OCI-M2 (cell line): ENCODE data around the gene EYA4.

ENCODE experiments used
- DNase-seq: peaks from one replicate; lab custom pipeline; 2025; ENCODE audit not compliant: unreplicated experiment; lab: John Stamatoyannopoulos, UW

EYA4 gene

DNA sequence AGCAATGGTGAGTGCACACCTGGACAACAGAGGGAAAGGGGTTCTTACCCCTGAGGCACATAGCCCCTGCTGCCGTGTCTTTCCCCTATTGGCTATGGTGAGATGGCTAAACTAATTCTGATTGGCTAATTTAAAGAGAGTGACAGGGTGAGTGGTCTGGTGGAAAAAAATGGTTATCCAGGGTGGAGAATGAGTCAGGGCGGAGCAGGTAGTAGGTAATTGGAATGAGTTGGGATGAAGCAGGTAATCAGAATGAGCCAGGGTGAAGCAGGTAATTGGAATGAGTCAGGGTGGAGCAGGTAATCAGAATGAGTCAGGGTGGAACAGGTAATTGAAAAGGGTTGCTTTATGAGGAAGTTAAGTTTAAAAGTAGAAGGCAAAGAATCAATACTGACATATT lies 200.3 kb downstream of the EYA4 start:
- DNase-seq = no peak

- no peak for DNase-seq
Observed at GRCh38 chr6:133446789-133447188, 205.6 kb downstream of the EYA4 start.

- no peak for DNase-seq
Observed at GRCh38 chr6:133447924-133448323, 206.8 kb downstream of the EYA4 start.

DNA sequence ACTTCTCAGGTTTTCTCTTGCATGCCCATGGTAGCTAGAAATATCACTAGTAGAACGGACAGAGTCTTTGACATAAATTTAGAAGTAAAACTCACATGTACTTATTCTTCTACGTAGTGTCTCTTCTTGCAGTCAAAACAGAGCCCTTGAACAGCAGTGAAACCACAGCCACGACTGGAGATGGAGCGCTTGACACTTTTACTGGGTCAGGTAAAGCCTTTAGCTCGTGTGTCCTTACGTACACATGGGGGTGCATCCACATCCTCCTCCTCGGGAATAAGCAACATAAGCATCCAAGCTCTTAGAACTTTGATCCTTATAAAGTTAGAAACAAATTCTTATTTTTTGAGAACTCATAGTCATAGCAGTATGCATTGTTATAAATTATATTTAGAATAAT lies 215.3 kb downstream of the EYA4 start:
- DNase-seq = no peak

- DNase-seq = no peak
Observed at GRCh38 chr6:133456944-133457343, 215.8 kb downstream of the EYA4 start.

DNA sequence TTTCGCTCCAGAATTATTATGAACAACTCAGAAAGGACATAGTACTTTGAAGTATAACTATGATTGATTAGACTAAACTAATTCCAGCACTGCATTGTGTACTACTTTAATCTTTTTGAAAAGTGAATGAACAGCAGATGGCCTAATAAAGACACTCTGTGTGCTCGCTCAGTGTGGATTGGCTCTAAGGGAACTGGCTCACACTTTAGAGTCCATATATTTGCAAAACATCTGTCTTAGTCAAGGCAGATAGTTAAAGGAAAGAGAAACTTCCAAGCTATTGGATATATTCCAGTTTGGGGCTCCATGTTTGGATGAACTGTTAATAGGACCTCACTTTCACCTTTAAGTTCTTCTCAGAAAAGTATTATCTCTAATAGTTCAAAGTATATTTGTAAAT lies 218.9 kb downstream of the EYA4 start:
- DNase-seq = no peak

DNA sequence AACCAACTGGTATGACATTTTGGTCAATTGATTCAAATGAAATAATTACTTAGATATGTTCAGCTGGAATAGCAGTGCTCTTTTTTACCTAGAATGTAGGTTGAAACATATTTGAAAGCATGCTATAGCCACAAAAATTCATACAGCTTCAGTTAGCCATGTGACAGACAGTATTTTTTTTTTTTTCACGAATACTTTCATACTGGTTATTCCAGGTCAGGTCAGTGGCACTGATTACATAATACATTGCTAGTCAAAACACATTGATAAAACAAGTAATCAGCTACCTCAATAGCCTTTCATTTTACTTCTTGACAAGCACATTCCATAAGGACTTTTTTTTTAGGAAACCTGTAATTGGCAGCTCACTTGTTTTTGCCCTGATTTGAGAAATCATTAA lies 222.6 kb downstream of the EYA4 start:
- DNase-seq = no peak

GRCh38 chr6:133466680-133467079 lies 225.5 kb downstream of the EYA4 start:
- DNase-seq = peak; percentile 83

DNA sequence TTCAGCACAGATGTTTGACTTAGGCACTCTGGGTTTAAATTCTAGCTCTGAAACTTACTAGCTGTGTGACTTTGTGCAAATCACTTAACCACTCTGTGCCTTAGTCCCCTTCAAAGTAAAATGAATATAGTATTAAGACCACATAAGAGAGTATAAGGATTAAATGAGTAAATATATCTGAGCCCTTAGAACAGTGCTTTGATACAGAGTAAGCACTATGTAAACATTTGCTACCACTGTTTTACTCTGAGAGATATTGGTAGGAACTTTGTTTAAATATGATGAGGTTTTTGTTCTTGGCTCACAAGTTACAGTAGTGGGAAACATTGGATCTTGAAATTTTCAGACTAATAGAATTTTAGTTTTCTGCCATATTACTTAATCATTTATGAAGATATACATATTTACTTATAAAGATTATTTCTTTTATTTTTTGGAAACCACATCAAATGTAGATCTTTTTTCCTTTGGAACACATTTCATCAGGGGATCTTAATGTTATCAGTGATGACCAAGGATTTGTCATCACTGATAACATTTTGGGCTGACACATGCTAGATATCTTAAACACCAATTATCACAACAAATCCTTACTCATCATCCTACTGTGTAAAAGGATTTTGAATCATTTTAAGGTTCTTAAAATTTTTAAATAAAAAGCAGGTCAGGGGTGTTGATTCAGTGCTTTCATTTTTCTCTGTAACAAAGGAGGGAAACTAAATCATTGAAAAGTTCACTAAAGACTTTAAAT lies 226.2 kb downstream of the EYA4 start:
- DNase-seq = no peak

DNA sequence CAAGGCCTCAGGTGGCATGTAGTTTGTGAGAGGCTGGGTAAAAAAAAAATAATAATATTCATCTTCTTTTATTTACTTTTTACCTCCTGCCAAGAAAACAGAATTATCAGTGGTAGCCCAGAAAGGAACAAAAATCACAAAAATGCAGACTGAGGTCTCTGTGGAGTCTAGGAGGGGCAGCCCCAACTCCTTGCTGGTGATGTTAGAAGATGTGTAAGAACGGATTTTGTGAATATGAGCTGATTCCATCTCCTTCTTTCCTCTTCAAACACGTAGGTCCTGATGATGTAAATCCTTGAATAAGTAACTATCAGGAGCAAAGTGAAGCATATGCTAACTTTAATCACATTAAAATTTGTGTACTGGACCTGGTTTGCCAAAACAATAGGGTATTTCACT lies 226.8 kb downstream of the EYA4 start:
- no peak for DNase-seq

GRCh38 chr6:133468591-133468990 lies 227.4 kb downstream of the EYA4 start:
- no peak for DNase-seq

GRCh38 chr6:133474516-133474915 lies 233.4 kb downstream of the EYA4 start:
- DNase-seq = no peak

- DNase-seq = no peak
Observed at GRCh38 chr6:133478673-133479072, 237.5 kb downstream of the EYA4 start.

GRCh38 chr6:133487174-133487573 lies 246.0 kb downstream of the EYA4 start:
- no peak for DNase-seq

GRCh38 chr6:133495205-133495903 lies 254.2 kb downstream of the EYA4 start:
- no peak for DNase-seq

GRCh38 chr6:133499662-133500061 lies 258.5 kb downstream of the EYA4 start:
- no peak for DNase-seq

DNA sequence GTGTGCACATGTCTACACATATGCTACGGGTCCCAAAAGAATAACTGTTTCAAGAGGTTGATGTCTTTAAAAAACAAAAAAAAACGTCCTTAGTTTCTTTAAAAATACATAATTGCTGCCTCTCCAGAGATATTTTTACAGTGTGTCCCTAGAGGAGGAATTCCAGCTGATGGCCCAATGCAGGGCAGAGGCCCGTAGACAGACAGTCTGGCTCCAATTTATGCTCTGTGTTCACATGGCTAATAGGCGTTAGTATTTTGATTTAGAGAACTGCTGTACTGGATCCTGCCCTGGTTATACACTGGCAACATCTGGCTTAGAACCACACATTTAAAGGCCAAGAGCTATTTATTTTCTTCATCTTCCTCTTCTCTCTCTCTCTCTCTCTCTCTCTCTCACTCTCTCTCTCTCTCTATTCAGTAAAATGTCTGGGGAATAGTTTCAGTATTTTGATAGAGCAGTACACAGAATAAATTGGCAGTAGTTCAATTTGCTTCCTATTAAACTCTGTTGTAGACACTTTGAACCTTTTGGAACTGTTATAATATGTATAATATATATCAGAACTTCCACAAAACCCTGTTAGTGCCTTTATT lies 260.6 kb downstream of the EYA4 start:
- no peak for DNase-seq

DNA sequence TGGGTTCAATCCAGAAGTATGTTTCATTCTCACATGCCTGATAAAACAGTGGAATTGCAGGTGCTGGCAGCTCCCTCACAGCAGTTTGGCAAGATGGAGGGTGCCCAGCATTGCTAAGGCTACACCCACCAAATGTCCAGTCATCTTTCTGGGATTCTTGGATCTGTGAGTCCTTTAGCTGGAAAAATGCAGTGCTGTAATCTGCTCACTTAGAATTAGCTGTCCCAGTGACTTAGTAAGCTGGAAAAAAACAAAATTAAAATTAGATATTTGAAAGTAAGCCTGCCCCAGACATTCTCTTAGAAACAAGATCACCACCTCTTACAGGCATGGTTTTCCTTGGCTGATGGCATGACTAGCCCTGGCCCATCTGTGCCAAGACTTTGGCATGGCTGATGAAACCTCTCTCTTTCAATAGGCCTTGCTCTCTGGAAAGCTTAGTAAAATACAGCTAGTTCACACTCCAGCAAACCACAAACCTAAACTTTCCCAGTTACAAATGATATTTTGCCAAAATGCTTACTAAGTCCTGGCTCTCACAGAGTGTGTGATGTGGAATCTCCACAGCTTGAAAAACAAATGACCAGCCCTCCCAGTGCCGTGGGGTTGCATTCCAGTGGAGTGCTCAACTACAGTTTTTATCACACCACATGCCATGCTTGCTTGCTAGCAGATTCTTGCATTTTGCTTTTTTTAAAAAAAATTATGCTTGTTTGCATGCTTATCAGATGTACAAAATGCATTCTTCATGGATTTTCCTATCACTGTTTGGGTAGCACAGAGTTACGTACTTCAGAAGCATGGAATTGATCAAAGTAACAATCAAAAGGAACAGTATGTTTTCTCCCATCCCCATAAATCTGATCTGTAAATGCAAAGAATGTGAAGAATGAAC lies 261.5 kb downstream of the EYA4 start:
- DNase-seq = no peak

DNA sequence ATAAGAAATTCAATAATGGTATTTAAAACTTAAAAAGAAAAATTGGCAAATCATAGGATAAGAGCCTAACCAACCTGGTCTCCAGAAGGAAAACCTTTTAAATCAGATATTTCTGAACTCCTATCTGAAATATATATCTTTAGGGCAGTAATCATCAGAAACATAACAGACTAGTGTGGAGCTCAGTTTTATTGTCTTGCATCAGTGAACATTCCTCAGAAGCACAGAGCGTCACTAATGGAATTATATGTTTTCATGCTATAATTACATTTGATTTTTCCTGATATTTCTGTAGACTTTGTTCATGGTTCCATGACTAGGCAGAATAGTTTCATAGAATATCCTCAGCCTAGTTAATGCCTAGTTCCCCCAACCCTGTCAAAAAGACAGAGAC lies 262.2 kb downstream of the EYA4 start:
- no peak for DNase-seq

DNA sequence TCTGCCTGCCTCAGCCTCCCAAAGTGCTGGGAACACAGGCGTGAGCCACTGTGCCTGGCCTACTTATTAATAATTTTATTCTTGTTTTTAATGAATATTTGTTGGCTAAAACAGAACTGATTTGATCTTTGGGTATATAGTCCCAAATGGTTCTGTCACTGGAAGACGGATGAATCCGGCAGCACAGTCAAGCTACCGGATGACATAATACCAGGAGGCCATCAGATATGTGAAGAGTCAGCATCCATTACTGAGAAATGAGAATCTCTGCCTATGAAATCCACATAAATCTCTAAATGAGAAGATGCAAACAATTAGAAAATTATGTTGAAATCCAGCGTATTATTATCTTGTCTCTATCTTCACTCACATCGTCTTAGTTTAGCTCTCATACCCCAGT lies 263.0 kb downstream of the EYA4 start:
- DNase-seq = no peak

GRCh38 chr6:133504761-133505160 lies 263.6 kb downstream of the EYA4 start:
- no peak for DNase-seq
